Activated naive CD4-positive, alpha-beta T cell treated with anti-CD3 and anti-CD28 coated beads for 36 hours (primary cell): ENCODE measurements around the gene ORC5. TPM values are rescaled to one million over a fixed set of nuclear protein-coding genes. Genes with fewer than 3 reads are reported as not detected.
"Not testable (repeated sequence)": the region's sequence is repeated elsewhere in the genome, so short reads cannot be mapped to it uniquely, and the experiment has no call there.

Experiments
- CTCF ChIA-PET: fragments of 350-600 bp; sonication (Branson Sonifier 250); formaldehyde crosslinking; loops from one replicate; lab custom pipeline; 2021; ENCODE audit warnings: antibody characterized with exemption; lab: Charles Lee
- DNase-seq: peaks from one replicate; pipeline ENCODE4 v3.0.0-alpha.2; 2020
- H3K27ac Mint-ChIP-seq: one replicate; pipeline ENCODE4 v1.8.0; 2021; ENCODE audit warnings: mild to moderate bottlenecking, mixed read lengths
- H3K27me3 Mint-ChIP-seq: one replicate; pipeline ENCODE4 v1.8.0; 2021; ENCODE audit warnings: low read depth, mixed read lengths
- H3K36me3 Mint-ChIP-seq: one replicate; pipeline ENCODE4 v1.8.0; 2021; ENCODE audit warnings: low read depth, mixed read lengths
- H3K4me1 Mint-ChIP-seq: one replicate; pipeline ENCODE4 v1.8.0; 2021; ENCODE audit warnings: low read depth, mixed read lengths
- H3K4me3 Mint-ChIP-seq: one replicate; pipeline ENCODE4 v1.8.0; 2021; ENCODE audit warnings: mild to moderate bottlenecking, moderate library complexity, mixed read lengths
- H3K9me3 Mint-ChIP-seq: one replicate; pipeline ENCODE4 v1.8.0; 2021; ENCODE audit warnings: mixed read lengths
- intact Hi-C: fragments of 100-400 bp; cut with micrococcal nuclease; formaldehyde crosslinking; loops from one replicate; pipeline ENCODE4 v1.15.1; 2023
- total RNA-seq, 2 experiments: library from RNA; stranded (reverse); gene quantifications; one replicate each; pipeline ENCODE4 v1.2.3, GENCODE V29; 2021

Gene ORC5
- total RNA-seq, 2 experiments from 2014 or later: 19.9 to 21.2 TPM

GRCh38 chr7:104179178-104179577, 28.6 kb downstream of the ORC5 start:
- Mint-ChIP-seq H3K27ac (no peak overlapping the region), H3K27me3 (no peaks in the 10 kb centered on the region), H3K4me1 (no peaks in the 10 kb centered on the region), H3K36me3 (peaks cover 53% of the 10 kb centered on the region), H3K4me3 (no peak overlapping the region), H3K9me3 (peaks cover 12% of the 10 kb centered on the region)
- DNase-seq: no peak
- CTCF ChIA-PET: no interaction called here
- intact Hi-C loops: no loop called here

GRCh38 chr7:104177565-104178083, 30.2 kb downstream of the ORC5 start:
- H3K4me1 Mint-ChIP-seq, H3K4me3 Mint-ChIP-seq, H3K27me3 Mint-ChIP-seq, intact Hi-C loops, DNase-seq, CTCF ChIA-PET, H3K27ac Mint-ChIP-seq: not testable (repeated sequence)
- peaks cover 48% of the 10 kb centered on the region for H3K36me3 Mint-ChIP-seq
- H3K9me3 Mint-ChIP-seq: peaks cover 12% of the 10 kb centered on the region

GRCh38 chr7:104176332-104176731, 31.5 kb downstream of the ORC5 start:
- intact Hi-C loops: no loop called here
- DNase-seq: no peak
- CTCF ChIA-PET: interaction anchor here (0.7 kb wide), 1 partner anchor 15 kb away, joined by 3 read pairs; no protein-coding TSS in a partner anchor
- Mint-ChIP-seq H3K27me3 (no peaks in the 10 kb centered on the region), H3K4me1 (no peaks in the 10 kb centered on the region), H3K9me3 (peaks cover 12% of the 10 kb centered on the region), H3K36me3 (peaks cover 45% of the 10 kb centered on the region), H3K27ac (no peak overlapping the region), H3K4me3 (no peak overlapping the region)

- intact Hi-C loops: no loop called here
- Mint-ChIP-seq H3K9me3 (peaks cover 12% of the 10 kb centered on the region), H3K4me1 (no peaks in the 10 kb centered on the region), H3K27me3 (no peaks in the 10 kb centered on the region), H3K4me3 (no peak overlapping the region), H3K36me3 (peaks cover 46% of the 10 kb centered on the region), H3K27ac (no peak overlapping the region)
- CTCF ChIA-PET: no interaction called here
- DNase-seq: no peak
Measured at GRCh38 chr7:104175361-104175984, 32.3 kb downstream of the ORC5 start.

- DNase-seq: no peak
- Mint-ChIP-seq H3K27me3 (no peaks in the 10 kb centered on the region), H3K27ac (no peak overlapping the region), H3K4me3 (no peak overlapping the region), H3K36me3 (peaks cover 43% of the 10 kb centered on the region), H3K9me3 (peaks cover 9% of the 10 kb centered on the region), H3K4me1 (no peaks in the 10 kb centered on the region)
- intact Hi-C loops: no loop called here
- CTCF ChIA-PET: no interaction called here
Measured at GRCh38 chr7:104174798-104175197, 33.0 kb downstream of the ORC5 start.

- peaks cover 14% of the 10 kb centered on the region for H3K36me3 Mint-ChIP-seq
- DNase-seq: no peak
- H3K4me1 Mint-ChIP-seq: no peaks in the 10 kb centered on the region
- intact Hi-C loops: no loop called here
- H3K27ac Mint-ChIP-seq: no peak overlapping the region
- no peak overlapping the region for H3K4me3 Mint-ChIP-seq
- H3K9me3 Mint-ChIP-seq: no peaks in the 10 kb centered on the region
- H3K27me3 Mint-ChIP-seq: no peaks in the 10 kb centered on the region
- CTCF ChIA-PET: interaction anchor here (0.6 to 0.7 kb wide), 2 partner anchors 12 to 70 kb away, joined by 3 read pairs; no protein-coding TSS in a partner anchor
Measured at GRCh38 chr7:104162081-104162480, 45.7 kb downstream of the ORC5 start.

GRCh38 chr7:104161244-104161643, 46.6 kb downstream of the ORC5 start:
- Mint-ChIP-seq H3K36me3 (peaks cover 14% of the 10 kb centered on the region), H3K27ac (no peak overlapping the region), H3K4me1 (no peaks in the 10 kb centered on the region), H3K9me3 (no peaks in the 10 kb centered on the region), H3K4me3 (no peak overlapping the region), H3K27me3 (no peaks in the 10 kb centered on the region)
- no peak for DNase-seq
- CTCF ChIA-PET: interaction anchor here (0.7 kb wide), 1 partner anchor 71 kb away, joined by 3 read pairs; no protein-coding TSS in a partner anchor
- intact Hi-C loops: no loop called here

- Mint-ChIP-seq H3K4me3 (no peak overlapping the region), H3K27me3 (no peaks in the 10 kb centered on the region), H3K9me3 (no peaks in the 10 kb centered on the region), H3K36me3 (peaks cover 14% of the 10 kb centered on the region), H3K27ac (no peak overlapping the region), H3K4me1 (no peaks in the 10 kb centered on the region)
- intact Hi-C loops: loop anchor here (1.0 kb wide), 2 partner anchors 587 to 636 kb away; no protein-coding TSS in a partner anchor
- CTCF ChIA-PET: no interaction called here
- DNase-seq: no peak
Measured at GRCh38 chr7:104160375-104160774, 47.4 kb downstream of the ORC5 start.

GRCh38 chr7:104156842-104157277, 51.0 kb downstream of the ORC5 start:
- DNase-seq: no peak
- Mint-ChIP-seq H3K9me3 (no peaks in the 10 kb centered on the region), H3K27me3 (no peaks in the 10 kb centered on the region)

GRCh38 chr7:104153287-104153686, 54.5 kb downstream of the ORC5 start:
- Mint-ChIP-seq H3K4me3 (no peak overlapping the region), H3K27me3 (no peaks in the 10 kb centered on the region), H3K36me3 (peaks cover 1% of the 10 kb centered on the region), H3K9me3 (no peaks in the 10 kb centered on the region), H3K27ac (no peak overlapping the region), H3K4me1 (no peaks in the 10 kb centered on the region)
- DNase-seq: no peak
- CTCF ChIA-PET: no interaction called here
- intact Hi-C loops: no loop called here

More at GRCh38 chr7:104156842-104157277, 51.0 kb downstream of the ORC5 start:
- intact Hi-C loops: loop anchor here (1.0 to 5.0 kb wide), 4 partner anchors 584 to 860 kb away; partner anchors contain the start of genes PMPCB and SLC26A5
- Mint-ChIP-seq H3K4me3 (no peak overlapping the region), H3K36me3 (peaks cover 11% of the 10 kb centered on the region), H3K27ac (no peak overlapping the region), H3K4me1 (no peaks in the 10 kb centered on the region)
- CTCF ChIA-PET: no interaction called here

GRCh38 chr7:104152468-104152867, 55.3 kb downstream of the ORC5 start:
- intact Hi-C loops: no loop called here
- CTCF ChIA-PET: no interaction called here
- H3K36me3 Mint-ChIP-seq: peaks cover 1% of the 10 kb centered on the region
- H3K4me1 Mint-ChIP-seq: no peaks in the 10 kb centered on the region
- H3K27me3 Mint-ChIP-seq: no peaks in the 10 kb centered on the region
- H3K27ac Mint-ChIP-seq: no peak overlapping the region
- DNase-seq: no peak
- H3K9me3 Mint-ChIP-seq: no peaks in the 10 kb centered on the region
- H3K4me3 Mint-ChIP-seq: no peak overlapping the region

- Mint-ChIP-seq H3K4me3 (no peak overlapping the region), H3K36me3 (peaks cover 4% of the 10 kb centered on the region), H3K9me3 (no peaks in the 10 kb centered on the region), H3K27ac (no peak overlapping the region), H3K4me1 (no peaks in the 10 kb centered on the region), H3K27me3 (no peaks in the 10 kb centered on the region)
- CTCF ChIA-PET: interaction anchor here (0.7 kb wide), 1 partner anchor 11 kb away, joined by 3 read pairs; no protein-coding TSS in a partner anchor
- intact Hi-C loops: no loop called here
- no peak for DNase-seq
Measured at GRCh38 chr7:104150470-104150869, 57.3 kb downstream of the ORC5 start.

GRCh38 chr7:104149822-104150221, 58.0 kb downstream of the ORC5 start:
- H3K4me3 Mint-ChIP-seq: no peak overlapping the region
- H3K4me1 Mint-ChIP-seq: no peaks in the 10 kb centered on the region
- no peak overlapping the region for H3K27ac Mint-ChIP-seq
- no peaks in the 10 kb centered on the region for H3K27me3 Mint-ChIP-seq
- CTCF ChIA-PET: interaction anchor here (0.7 kb wide), 1 partner anchor 12 kb away, joined by 3 read pairs; no protein-coding TSS in a partner anchor
- H3K36me3 Mint-ChIP-seq: peaks cover 4% of the 10 kb centered on the region
- intact Hi-C loops: no loop called here
- no peaks in the 10 kb centered on the region for H3K9me3 Mint-ChIP-seq
- DNase-seq: no peak
